HG03196 (cell line): ENCODE data around the gene ZNF341.
A peak's percentile ranks its signal among the peaks of the same experiment; 100 is the strongest.

Experiments used
- ATAC-seq: cut with Tn5 transposase; IDR thresholded peaks from one replicate; pipeline ENCODE4 v1.9.1; 2021; ENCODE audit not compliant: unreplicated experiment

The ZNF341 gene

GRCh38 chr20:33701629-33702450 is 30.0 kb upstream of the ZNF341 start:
- no peak for ATAC-seq

- no peak for ATAC-seq
These were observed 28.9 kb upstream of the ZNF341 start for GRCh38 chr20:33702861-33703260.

- ATAC-seq, result no peak
These were observed 28.2 kb upstream of the ZNF341 start for GRCh38 chr20:33703498-33704137.

GRCh38 chr20:33704197-33704924 is 27.4 kb upstream of the ZNF341 start:
- ATAC-seq, result no peak

- ATAC-seq, result no peak
These were observed 24.1 kb upstream of the ZNF341 start for GRCh38 chr20:33707668-33708067.

- no peak for ATAC-seq
These were observed 22.4 kb upstream of the ZNF341 start for GRCh38 chr20:33709398-33709797.

- no peak for ATAC-seq
These were observed 21.8 kb upstream of the ZNF341 start for GRCh38 chr20:33709905-33710541.

- no peak for ATAC-seq
These were observed 20.9 kb upstream of the ZNF341 start for GRCh38 chr20:33710681-33711445.

- no peak for ATAC-seq
These were observed 20.4 kb upstream of the ZNF341 start for GRCh38 chr20:33711446-33711738.

- no peak for ATAC-seq
These were observed 17.9 kb upstream of the ZNF341 start for GRCh38 chr20:33713865-33714367.

- no peak for ATAC-seq
These were observed 15.3 kb upstream of the ZNF341 start for GRCh38 chr20:33716498-33716897.

GRCh38 chr20:33719277-33719988 is 12.4 kb upstream of the ZNF341 start:
- no peak for ATAC-seq

- peak; percentile 92 for ATAC-seq
These were observed 11.6 kb upstream of the ZNF341 start, which contains the start of gene PXMP4 for GRCh38 chr20:33719989-33720709. TSS of gene PXMP4 (minus strand) at chr20:33720310. CDS start at chr20:33720207, 103 bp downstream.

- no peak for ATAC-seq
These were observed 10.2 kb upstream of the ZNF341 start for GRCh38 chr20:33721391-33722140.

- ATAC-seq, result no peak
These were observed 7.2 kb upstream of the ZNF341 start for GRCh38 chr20:33724439-33725094.

GRCh38 chr20:33725607-33726264 is 6.1 kb upstream of the ZNF341 start:
- ATAC-seq, result no peak

- no peak for ATAC-seq
These were observed 4.7 kb upstream of the ZNF341 start for GRCh38 chr20:33727115-33727479.

GRCh38 chr20:33727806-33728205 is 4.0 kb upstream of the ZNF341 start:
- no peak for ATAC-seq
